NCI-H526 (cell line): Measurements from ENCODE around the gene CACNA2D1.

Experiments
- DNase-seq, 2 experiments: peaks; one replicate each; lab custom pipeline; 2025; lab: John Stamatoyannopoulos, UW

The CACNA2D1 gene

GRCh38 chr7:82343716-82344115 is 99.9 kb downstream of the CACNA2D1 start:
- DNase-seq, result no peak

DNA sequence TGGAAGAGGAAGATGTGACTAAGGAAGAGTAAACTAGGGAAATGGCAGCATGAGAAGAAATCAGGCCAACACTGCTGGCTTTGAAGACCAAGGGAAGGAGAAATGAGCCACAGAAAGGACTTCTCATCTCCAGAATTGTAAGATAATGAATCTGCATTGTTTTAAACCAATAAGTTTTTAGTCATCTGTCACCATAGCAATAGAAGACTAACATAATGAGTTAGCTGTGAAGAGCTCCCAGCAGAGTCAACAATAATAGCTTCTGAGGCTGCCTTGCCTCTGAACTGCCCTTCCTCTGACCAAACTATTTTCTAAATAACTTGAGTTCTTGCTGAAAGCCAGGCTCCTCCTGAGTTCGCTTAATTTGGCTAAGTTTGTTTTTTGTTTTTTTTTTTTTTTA is 103.6 kb downstream of the CACNA2D1 start:
- DNase-seq, result no peak

- DNase-seq, result peak; percentile 93 to 95
Observed at GRCh38 chr7:82335927-82336326, 107.7 kb downstream of the CACNA2D1 start.

DNA sequence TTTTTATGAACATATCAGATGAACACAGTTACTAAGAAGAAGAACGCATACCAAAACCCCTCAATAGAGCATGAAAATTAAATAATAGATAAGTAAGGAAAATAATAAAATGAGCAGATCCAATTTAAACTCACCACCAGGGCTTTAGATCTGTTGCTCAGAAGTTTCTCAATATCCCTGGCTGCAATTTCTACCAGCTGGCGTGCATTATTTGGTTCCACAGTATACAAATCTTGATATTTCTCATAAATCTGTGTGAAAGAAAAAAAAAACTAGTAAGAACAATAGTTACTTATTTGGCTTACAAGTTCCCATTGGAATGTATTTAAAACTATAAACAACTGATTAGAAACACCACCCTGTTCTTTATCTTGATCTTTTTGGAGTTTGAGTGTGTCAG is 108.6 kb downstream of the CACNA2D1 start:
- DNase-seq, result no peak

DNA sequence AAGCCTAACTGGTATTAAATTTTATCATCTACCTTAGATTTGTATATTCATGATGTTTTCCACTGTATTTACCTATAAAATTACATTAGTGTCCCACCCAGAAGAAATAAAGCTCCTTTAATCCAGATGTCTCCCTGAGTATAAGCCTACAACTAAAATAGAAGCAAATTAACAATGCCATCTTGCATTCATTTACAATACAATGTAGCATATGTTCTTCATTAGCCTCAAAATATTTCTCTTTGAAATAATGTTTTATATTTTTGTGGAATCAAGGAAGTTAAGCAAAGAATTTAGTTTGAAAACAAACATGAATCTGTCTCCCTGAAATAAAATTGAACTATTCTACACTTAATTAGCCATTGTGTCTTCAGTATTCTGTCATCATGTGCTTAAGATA is 112.3 kb downstream of the CACNA2D1 start:
- DNase-seq, result peak; percentile 67 to 75

GRCh38 chr7:82330706-82331215 is 112.8 kb downstream of the CACNA2D1 start:
- peak; percentile 83 to 84 for DNase-seq

DNA sequence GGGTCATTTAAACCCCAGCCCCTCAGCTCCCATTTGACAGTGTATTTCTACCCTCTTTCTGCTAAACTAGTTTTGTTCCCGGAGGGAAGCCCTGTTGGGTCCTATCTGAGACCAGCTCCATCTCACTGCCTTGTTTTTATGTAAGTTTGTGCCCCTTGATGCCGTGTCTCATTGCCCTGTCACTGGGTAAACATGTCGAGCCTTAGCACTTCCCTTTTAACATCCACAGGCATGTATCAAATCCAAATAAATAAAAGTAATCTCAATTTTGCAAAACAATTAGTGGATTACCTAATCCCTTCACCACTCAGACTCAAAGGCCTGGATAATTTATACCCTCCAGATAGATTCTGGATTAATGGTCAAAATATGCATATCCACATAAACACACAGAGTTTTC is 115.7 kb downstream of the CACNA2D1 start:
- DNase-seq, result no peak

GRCh38 chr7:82325416-82325815 is 118.2 kb downstream of the CACNA2D1 start:
- no peak for DNase-seq

GRCh38 chr7:82323806-82324205 is 119.8 kb downstream of the CACNA2D1 start:
- DNase-seq, result no peak

DNA sequence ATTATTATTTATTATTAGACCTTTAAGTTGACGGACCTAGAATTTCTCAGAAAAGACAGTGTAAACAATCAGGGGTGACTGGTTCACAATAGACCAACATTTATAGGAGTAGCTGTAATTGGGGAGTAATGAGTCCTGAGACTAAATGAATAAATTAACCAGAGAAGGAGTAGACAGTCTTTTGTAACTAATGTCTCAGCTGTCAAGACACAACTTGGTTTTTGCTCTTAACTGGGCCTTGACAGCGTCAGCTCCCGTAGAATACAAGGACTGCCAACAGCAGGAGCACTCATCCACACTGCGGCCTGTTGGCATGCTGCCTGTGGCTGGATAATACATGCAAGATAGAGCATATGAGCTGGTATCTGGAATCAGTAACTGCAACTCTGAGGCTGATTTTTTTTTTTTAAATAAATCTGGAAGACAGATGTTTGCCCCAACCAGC is 123.9 kb downstream of the CACNA2D1 start:
- no peak for DNase-seq

- DNase-seq, result no peak
Observed at GRCh38 chr7:82318786-82319185, 124.8 kb downstream of the CACNA2D1 start.

DNA sequence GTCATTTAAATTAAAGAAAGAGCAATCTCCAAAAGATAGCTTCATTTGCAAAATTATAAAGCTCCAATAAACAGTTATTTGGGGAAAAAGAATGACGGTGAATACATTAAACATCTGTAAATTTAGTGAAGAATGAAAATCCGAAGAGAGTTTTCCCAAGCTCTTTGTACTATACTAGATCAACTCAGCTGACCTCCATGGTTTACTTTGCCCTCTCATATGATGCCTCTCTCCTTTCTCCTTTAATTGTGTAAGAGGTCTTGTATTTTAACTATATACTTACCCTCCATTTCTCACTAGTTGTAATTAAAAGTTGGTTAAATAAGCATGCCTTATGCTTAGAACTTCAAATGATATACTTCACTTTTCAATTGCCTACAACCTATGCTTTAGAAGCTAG is 125.8 kb downstream of the CACNA2D1 start:
- DNase-seq, result no peak

DNA sequence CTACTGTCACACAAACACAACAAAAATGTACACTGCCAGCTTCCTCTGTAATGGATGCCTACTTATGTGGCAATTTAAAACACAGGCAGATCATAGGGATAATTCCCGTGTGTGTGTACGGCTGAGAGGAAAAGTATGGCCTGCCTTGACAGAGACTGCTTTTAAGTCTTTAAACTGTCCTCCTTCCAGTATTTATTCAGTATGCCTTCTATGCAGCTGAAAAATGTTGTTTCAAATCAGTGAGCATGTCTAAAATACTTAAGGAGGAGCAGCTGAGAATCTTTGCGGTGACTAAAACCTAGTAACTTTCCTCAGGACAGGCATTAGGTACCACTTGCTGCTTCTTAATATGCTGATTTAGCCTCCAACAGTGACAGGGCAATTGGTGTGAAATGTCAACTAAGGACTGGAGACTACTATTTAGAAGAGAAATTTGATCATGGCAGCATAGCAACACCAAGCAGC is 126.3 kb downstream of the CACNA2D1 start:
- no peak for DNase-seq

GRCh38 chr7:82313269-82313668 is 130.3 kb downstream of the CACNA2D1 start:
- no peak for DNase-seq

GRCh38 chr7:82312646-82313045 is 130.9 kb downstream of the CACNA2D1 start:
- no peak for DNase-seq

GRCh38 chr7:82305347-82306005 is 138.1 kb downstream of the CACNA2D1 start:
- DNase-seq, result no peak

- no peak for DNase-seq
Observed at GRCh38 chr7:82294865-82295264, 148.7 kb downstream of the CACNA2D1 start.

DNA sequence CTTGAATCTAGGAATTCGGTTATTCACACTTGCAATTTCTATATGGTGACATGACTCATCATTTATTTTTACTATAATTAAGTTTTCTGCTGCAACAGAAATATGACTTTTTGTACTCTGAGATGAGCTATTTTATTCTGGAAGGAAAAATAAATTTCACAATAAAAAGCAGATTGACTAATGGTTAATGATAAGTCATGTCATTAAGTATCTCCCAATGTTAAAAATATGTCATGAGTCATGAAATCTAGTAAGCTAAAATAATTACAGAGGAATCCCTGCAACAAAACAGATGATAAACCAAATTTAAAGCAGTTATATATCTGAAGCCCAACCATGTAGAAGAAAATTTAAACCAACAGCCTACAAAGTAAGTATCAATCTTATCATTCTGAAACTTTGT is 149.2 kb downstream of the CACNA2D1 start:
- no peak for DNase-seq

DNA sequence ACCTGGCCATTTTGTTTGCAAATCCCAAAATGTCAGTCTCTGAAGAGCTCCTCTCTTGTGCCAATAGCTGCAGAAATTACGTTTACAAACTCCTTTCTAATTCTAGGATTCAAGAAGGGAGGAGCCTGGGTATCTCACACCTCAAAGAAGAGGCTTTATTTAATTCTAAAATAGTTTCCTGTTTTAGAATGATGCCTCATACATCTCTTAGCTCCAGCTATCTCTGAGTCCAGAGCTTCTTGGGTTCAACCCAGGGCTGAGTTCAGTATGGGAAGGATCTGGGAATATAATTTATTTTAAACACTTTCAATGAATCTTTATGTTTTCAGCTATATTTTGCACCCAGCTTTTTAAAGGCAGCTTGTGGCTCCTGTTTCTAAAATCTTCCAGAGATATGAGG is 150.1 kb downstream of the CACNA2D1 start:
- DNase-seq, result no peak

GRCh38 chr7:82291931-82292330 is 151.6 kb downstream of the CACNA2D1 start:
- no peak for DNase-seq

- no peak for DNase-seq
Observed at GRCh38 chr7:82289889-82290288, 153.7 kb downstream of the CACNA2D1 start.

DNA sequence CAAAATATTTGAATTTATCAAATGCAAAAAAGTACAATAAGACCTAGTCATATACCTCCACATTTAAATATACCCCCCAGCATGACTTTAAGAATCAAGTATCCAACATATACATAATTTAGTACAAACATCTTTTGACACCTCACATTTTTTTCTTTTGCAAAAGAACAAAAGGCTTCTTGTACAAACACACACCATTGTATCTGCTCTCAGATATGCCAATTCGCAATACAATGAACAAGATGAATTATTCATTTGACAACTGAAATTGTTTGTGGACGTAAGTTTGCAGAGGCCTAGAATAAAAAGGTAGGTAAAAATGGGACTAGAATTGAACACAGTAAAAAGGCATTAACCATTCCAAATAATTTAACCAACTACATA is 154.4 kb downstream of the CACNA2D1 start:
- no peak for DNase-seq

- no peak for DNase-seq
Observed at GRCh38 chr7:82286798-82287140, 156.8 kb downstream of the CACNA2D1 start.

DNA sequence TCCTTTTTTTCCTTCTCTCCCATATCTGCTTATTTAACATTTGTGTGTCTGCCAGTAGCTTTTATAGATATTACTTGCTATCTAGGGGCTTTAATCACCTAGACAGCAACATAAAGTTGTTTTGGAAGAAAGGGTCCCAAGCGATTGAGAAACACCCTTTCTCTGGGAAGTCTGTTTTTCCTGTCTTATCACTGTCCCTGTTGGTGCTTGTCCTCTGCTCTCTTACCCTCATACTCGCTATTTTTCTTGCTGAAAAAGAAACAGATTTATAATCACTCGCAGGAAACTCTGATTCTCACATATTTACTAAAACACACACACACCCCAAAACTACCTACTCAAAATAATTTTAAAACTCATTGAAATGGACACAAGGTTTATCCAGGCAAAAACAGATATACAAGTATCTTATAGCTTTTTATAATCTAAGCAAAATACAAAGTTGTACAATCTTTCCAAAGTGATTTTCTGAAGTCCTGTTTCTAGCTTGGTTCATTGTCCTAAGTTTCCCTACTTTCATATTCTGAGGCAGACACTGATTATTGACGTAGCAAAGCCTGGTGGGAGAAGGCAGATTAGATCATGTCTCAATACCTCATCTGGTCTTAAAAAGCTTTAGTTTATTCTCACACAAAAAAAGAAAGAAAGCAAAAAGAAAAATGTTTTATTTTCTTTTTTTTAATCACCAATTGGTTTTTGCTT is 157.3 kb downstream of the CACNA2D1 start:
- no peak for DNase-seq
